HEK293 (cell line): Measurements from ENCODE around the gene ZNF329.

Experiments used
- CTCF ChIA-PET: fragments of 350-600 bp; formaldehyde crosslinking; extraction: SDS; loops from one replicate; lab custom pipeline; 2021; ENCODE audit warnings: antibody characterized with exemption; lab: Yijun Ruan, JAX
- POLR2A ChIA-PET: fragments of 300-600 bp; formaldehyde crosslinking; extraction: SDS; loops from one replicate; lab custom pipeline; 2020; ENCODE audit warnings: antibody characterized with exemption, inconsistent platforms; lab: Yijun Ruan, JAX
- H3K27ac ChIP-seq: fragments of 200-500 bp; sonication (Bioruptor generic); 2 replicates; pipeline ENCODE4 v1.5.1; 2014; ENCODE audit warnings: low read depth, low read length, control low read depth, inconsistent platforms; ENCODE audit errors: extremely low read depth
- H3K36me3 ChIP-seq, 2 experiments: fragments of 200-500 bp in 1 of 2; sonication (Bioruptor generic) in 1 of 2; 1 replicate in 1 of 2; 2 replicates in 1 of 2; pipeline ENCODE4 v1.5.1; 2014 to 2017; ENCODE audit warnings: inconsistent platforms in 2 of 2, low read length in 2 of 2; ENCODE audit not compliant: control insufficient read depth in 2 of 2, insufficient read depth in 1 of 2
- H3K4me1 ChIP-seq: fragments of 200-500 bp; sonication (Bioruptor generic); 2 replicates; pipeline ENCODE4 v1.5.1; 2014; ENCODE audit warnings: mild to moderate bottlenecking, low read length, inconsistent platforms; ENCODE audit not compliant: control insufficient read depth, insufficient read depth
- H3K4me3 ChIP-seq: 2 replicates; pipeline ENCODE4 v1.5.1; 2011; ENCODE audit warnings: low read depth, mild to moderate bottlenecking, control low read depth, low read length, moderate library complexity
- H3K9me3 ChIP-seq: fragments of 200-500 bp; sonication (Bioruptor generic); 2 replicates; pipeline ENCODE4 v1.5.1; 2014; ENCODE audit warnings: low read depth, low read length, inconsistent platforms; ENCODE audit not compliant: control insufficient read depth, insufficient read depth
- PRDM6 ChIP-seq: fragments of 450-650 bp; formaldehyde crosslinking; IDR thresholded peaks from 2 replicates; pipeline ENCODE4 v1.5.1; 2017; ENCODE audit warnings: missing biosample characterization, missing genetic modification characterization
- ZBTB10 ChIP-seq: fragments of 450-650 bp; formaldehyde crosslinking; IDR thresholded peaks from 2 replicates; pipeline ENCODE4 v1.5.1; 2016; ENCODE audit warnings: missing biosample characterization, missing genetic modification characterization
- ZNF140 ChIP-seq: fragments of 450-650 bp; formaldehyde crosslinking; IDR thresholded peaks from 2 replicates; pipeline ENCODE4 v1.5.1; 2016; ENCODE audit warnings: missing biosample characterization, missing genetic modification characterization
- ZNF18 ChIP-seq: fragments of 450-650 bp; formaldehyde crosslinking; IDR thresholded peaks from 2 replicates; pipeline ENCODE4 v1.5.1; 2016; ENCODE audit warnings: missing biosample characterization, missing genetic modification characterization
- ZNF184 ChIP-seq: fragments of 450-650 bp; IDR thresholded peaks from 2 replicates; pipeline ENCODE4 v1.5.1; 2018; ENCODE audit warnings: missing biosample characterization, mild to moderate bottlenecking, missing genetic modification characterization
- ZNF19 ChIP-seq: fragments of 450-650 bp; formaldehyde crosslinking; IDR thresholded peaks from 2 replicates; pipeline ENCODE4; 2016; ENCODE audit warnings: missing biosample characterization, missing genetic modification characterization, low read depth
- ZNF2 ChIP-seq: fragments of 450-650 bp; formaldehyde crosslinking; IDR thresholded peaks from 2 replicates; pipeline ENCODE4 v1.5.1; 2016; ENCODE audit warnings: missing biosample characterization, missing genetic modification characterization
- ZNF48 ChIP-seq: fragments of 450-650 bp; formaldehyde crosslinking; IDR thresholded peaks from 2 replicates; pipeline ENCODE4 v1.5.1; 2016; ENCODE audit warnings: missing biosample characterization, missing genetic modification characterization
- ZNF518A ChIP-seq: fragments of 450-650 bp; formaldehyde crosslinking; conservative IDR thresholded peaks from 2 replicates; pipeline ENCODE4 v1.5.1; 2016; ENCODE audit warnings: low read depth, missing biosample characterization, missing genetic modification characterization
- ZNF629 ChIP-seq: fragments of 450-650 bp; formaldehyde crosslinking; IDR thresholded peaks from 2 replicates; pipeline ENCODE4 v1.5.1; 2017; ENCODE audit warnings: missing biosample characterization, missing genetic modification characterization
- ZNF701 ChIP-seq: fragments of 450-650 bp; formaldehyde crosslinking; IDR thresholded peaks from 2 replicates; pipeline ENCODE4 v1.5.1; 2016; ENCODE audit warnings: missing biosample characterization, missing genetic modification characterization
- ZNF704 ChIP-seq: fragments of 450-650 bp; formaldehyde crosslinking; IDR thresholded peaks from 2 replicates; pipeline ENCODE4 v1.5.1; 2016; ENCODE audit warnings: missing biosample characterization, missing genetic modification characterization
- ZNF837 ChIP-seq: fragments of 450-650 bp; formaldehyde crosslinking; IDR thresholded peaks from 2 replicates; pipeline ENCODE4 v1.5.1; 2016; ENCODE audit warnings: missing biosample characterization, missing genetic modification characterization

Gene ZNF329

GRCh38 chr19:58145849-58146248 is 4.7 kb downstream of the ZNF329 start:
- Histone ChIP-seq H3K36me3 (peaks cover 17 to 22% of the 10 kb centered on the region in 2 experiments), H3K27ac (no peak overlapping the region), H3K4me3 (no peak overlapping the region), H3K4me1 (no peaks in the 10 kb centered on the region), H3K9me3 (no peaks in the 10 kb centered on the region; the same call in 1 of the 2 replicates)
- TF ChIP-seq ZNF184 (tag by site-specific recombination) = peak; percentile 98
- no peak for TF ChIP-seq ZNF19 (tag by site-specific recombination)
- CTCF ChIA-PET = no interaction called here
- POLR2A ChIA-PET = no interaction called here

GRCh38 chr19:58134244-58134643 is 16.3 kb downstream of the ZNF329 start:
- TF ChIP-seq ZNF48 (tag by site-specific recombination) (no peak), ZNF2 (no peak), ZNF629 (tag by site-specific recombination) (no peak), ZNF140 (tag by site-specific recombination) (no peak), ZNF837 (no peak), ZNF518A (no peak), ZBTB10 (tag by site-specific recombination) (no peak), ZNF18 (tag by site-specific recombination) (no peak), ZNF704 (no peak), ZNF701 (tag by site-specific recombination) (no peak), PRDM6 (tag by site-specific recombination) (no peak)
- H3K9me3 ChIP-seq = peaks cover 10% of the 10 kb centered on the region
- peaks cover 42 to 76% of the 10 kb centered on the region in 2 experiments; a peak in 2 of 3 replicates for H3K36me3 ChIP-seq
- ChIA-PET POLR2A (no interaction called here), CTCF (no interaction called here)
- H3K4me3 ChIP-seq = no peak overlapping the region
- H3K4me1 ChIP-seq = no peaks in the 10 kb centered on the region
- H3K27ac ChIP-seq = no peak overlapping the region
